ENCODE data around the gene RBM33. TPM values are rescaled to one million over a fixed set of nuclear protein-coding genes. Genes with fewer than 3 reads are reported as not detected.

Gene RBM33
- polyA plus RNA-seq, 2 of the 4 experiments (the other 2 are of a cell fraction): 21.7 to 21.9 TPM

DNA sequence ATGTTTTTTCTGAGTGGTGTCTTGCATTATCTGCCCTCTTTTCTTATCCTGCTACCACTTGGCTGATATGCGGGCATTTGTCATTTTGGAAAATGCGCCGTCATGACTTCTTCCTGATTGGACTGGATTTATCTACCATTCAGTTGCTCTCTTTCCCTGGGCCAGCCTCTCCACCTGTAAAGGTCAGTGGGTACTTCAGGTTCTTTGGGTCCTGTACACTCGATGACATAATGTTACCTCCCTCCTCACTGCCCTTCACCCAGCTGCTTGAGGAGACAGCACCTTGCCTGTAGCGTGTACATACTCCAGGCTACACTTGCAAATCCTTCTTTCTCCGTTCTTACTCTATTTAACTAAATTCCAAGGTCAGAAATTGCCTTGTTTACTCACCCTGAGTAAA is 83.7 kb downstream of the RBM33 start:
- Histone ChIP-seq H3K9me3 (no peaks in the 10 kb centered on the region), H3K4me2 (no peak overlapping the region), H3K4me1 (peaks cover 25% of the 10 kb centered on the region), H3K27ac (no peak overlapping the region), H3K4me3 (no peak overlapping the region)
- POLR2A ChIA-PET: no interaction called here
- CTCF ChIA-PET: interaction anchor here (0.9 to 2.5 kb wide), 5 partner anchors 10 to 383 kb away, joined by 3 to 20 read pairs (median 4); no protein-coding TSS in a partner anchor
- ATAC-seq (no peak), FAIRE-seq (no peak), DNase-seq (ENCODE audit: low read depth in 1 of 2, low spot score in 1 of 2) (no peak)
- WGBS (ENCODE audit: missing lambda C conversion rate): 84% methylated on average over 6 of the region's 6 CpGs
- no peak for TF ChIP-seq CHD4 (IDR thresholded peaks at IDR 0.05; ENCODE audit: borderline replicate concordance)
- no peak for TF ChIP-seq ZSCAN20 (CRISPR knock-in tag; IDR thresholded peaks at IDR 0.05)
- TF ChIP-seq, protein P1, sequence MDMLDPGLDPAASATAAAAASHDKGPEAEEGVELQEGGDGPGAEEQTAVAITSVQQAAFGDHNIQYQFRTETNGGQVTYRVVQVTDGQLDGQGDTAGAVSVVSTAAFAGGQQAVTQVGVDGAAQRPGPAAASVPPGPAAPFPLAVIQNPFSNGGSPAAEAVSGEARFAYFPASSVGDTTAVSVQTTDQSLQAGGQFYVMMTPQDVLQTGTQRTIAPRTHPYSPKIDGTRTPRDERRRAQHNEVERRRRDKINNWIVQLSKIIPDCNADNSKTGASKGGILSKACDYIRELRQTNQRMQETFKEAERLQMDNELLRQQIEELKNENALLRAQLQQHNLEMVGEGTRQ (IDR thresholded peaks at IDR 0.05): no peak
- no peak for TF ChIP-seq ZFP36 (IDR thresholded peaks at IDR 0.05; ENCODE audit: borderline replicate concordance, partially characterized antibody)
- no peak for TF ChIP-seq RFX5 (IDR thresholded peaks at IDR 0.05)

DNA sequence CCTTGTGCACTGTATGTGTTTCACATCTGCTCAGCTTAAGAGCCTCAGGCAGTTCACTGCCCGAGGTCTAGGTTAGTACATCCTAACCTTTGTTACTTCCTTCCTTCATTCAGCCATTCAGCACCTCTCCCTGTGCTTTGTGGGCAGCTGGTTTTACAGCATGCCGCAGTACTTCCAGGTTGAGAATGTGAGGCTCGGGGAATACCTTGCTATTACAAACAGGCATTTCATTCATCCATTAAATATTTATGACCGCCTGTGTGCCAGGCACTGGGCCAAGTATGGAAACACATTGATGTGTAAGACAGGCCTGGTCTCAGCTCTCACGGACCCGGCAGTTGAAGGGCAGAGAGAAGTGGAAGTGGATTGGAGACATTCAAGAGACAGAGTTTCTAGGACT is 85.4 kb downstream of the RBM33 start:
- ChIA-PET CTCF (interaction anchor here (1.0 to 12.6 kb wide), 4 partner anchors 9 to 350 kb away, joined by 3 to 200 read pairs (median 7); no protein-coding TSS in a partner anchor), POLR2A (no interaction called here)
- no peak for FAIRE-seq
- no peaks in the 10 kb centered on the region for H3K9me3 ChIP-seq
- H3K4me3 ChIP-seq: no peak overlapping the region
- ATAC-seq: no peak
- H3K4me2 ChIP-seq: no peak overlapping the region
- peaks cover 25% of the 10 kb centered on the region for H3K4me1 ChIP-seq
- no peak overlapping the region for H3K27ac ChIP-seq
- no peak for DNase-seq (ENCODE audit: low read depth in 1 of 2, low spot score in 1 of 2)
- WGBS (ENCODE audit: missing lambda C conversion rate): 84% methylated on average over 6 of the region's 6 CpGs
- no peak for TF ChIP-seq CHD4 (IDR thresholded peaks at IDR 0.05; ENCODE audit: borderline replicate concordance)
- no peak for TF ChIP-seq HOXB13 (CRISPR knock-in tag; IDR thresholded peaks at IDR 0.05; ENCODE audit: low read depth)
- TF ChIP-seq CHD2 (IDR thresholded peaks at IDR 0.05; ENCODE audit: low read length, partially characterized antibody): no peak
- no peak for TF ChIP-seq RNF2 (IDR thresholded peaks at IDR 0.05; ENCODE audit: borderline replicate concordance, low read depth)
- no peak for TF ChIP-seq RFX5 (IDR thresholded peaks at IDR 0.05)
- TF ChIP-seq JUNB (IDR thresholded peaks at IDR 0.05): no peak
- no peak for TF ChIP-seq GATA3 (IDR thresholded peaks at IDR 0.05; ENCODE audit: borderline replicate concordance)
- TF ChIP-seq, protein P1 (IDR thresholded peaks at IDR 0.05): no peak
- no peak for TF ChIP-seq PHF8 (IDR thresholded peaks at IDR 0.05; ENCODE audit: borderline replicate concordance, low read depth)
- no peak for TF ChIP-seq HOXA7 (CRISPR knock-in tag; IDR thresholded peaks at IDR 0.05)
- TF ChIP-seq HDAC2 (IDR thresholded peaks at IDR 0.05): no peak
- no peak for TF ChIP-seq BHLHE40 (IDR thresholded peaks at IDR 0.05; ENCODE audit: low read depth, low read length)
- no peak for TF ChIP-seq TFCP2L1 (CRISPR knock-in tag; IDR thresholded peaks at IDR 0.05)
- TF ChIP-seq MAFK (IDR thresholded peaks at IDR 0.05; ENCODE audit: partially characterized antibody): no peak
- TF ChIP-seq RCOR1 (IDR thresholded peaks at IDR 0.05; ENCODE audit: low read depth, low read length): no peak
- no peak for TF ChIP-seq KDM5A (IDR thresholded peaks at IDR 0.05)
- TF ChIP-seq, protein P2, sequence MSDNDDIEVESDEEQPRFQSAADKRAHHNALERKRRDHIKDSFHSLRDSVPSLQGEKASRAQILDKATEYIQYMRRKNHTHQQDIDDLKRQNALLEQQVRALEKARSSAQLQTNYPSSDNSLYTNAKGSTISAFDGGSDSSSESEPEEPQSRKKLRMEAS (IDR thresholded peaks at IDR 0.05): no peak
- TF ChIP-seq EHF (CRISPR knock-in tag; IDR thresholded peaks at IDR 0.05): no peak

DNA sequence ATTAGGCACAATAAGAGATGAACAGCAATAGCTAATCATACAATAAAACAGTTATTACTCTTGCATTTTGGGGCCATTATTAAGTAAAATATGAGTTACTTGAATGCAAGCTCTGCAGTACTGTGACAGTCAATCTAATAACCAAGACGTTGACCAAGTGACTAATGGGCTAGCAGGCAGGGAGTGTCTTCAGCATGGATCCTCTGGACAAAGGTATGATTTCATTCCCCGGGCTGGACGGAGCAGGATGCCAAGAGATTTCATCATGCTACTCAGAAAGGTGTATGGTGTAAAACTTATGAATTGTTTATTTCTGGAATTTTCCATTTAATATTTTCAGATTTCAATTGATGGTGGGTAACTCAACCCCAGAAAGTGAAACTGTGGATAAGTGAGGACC is 86.9 kb downstream of the RBM33 start:
- H3K4me3 ChIP-seq: no peak overlapping the region
- H3K4me2 ChIP-seq: peak overlapping the region; percentile 52
- FAIRE-seq: no peak
- peaks cover 25% of the 10 kb centered on the region for H3K4me1 ChIP-seq
- POLR2A ChIA-PET: no interaction called here
- peak overlapping the region; percentile 28 to 56; a peak in 5 of 6 replicates for H3K27ac ChIP-seq
- DNase-seq (ENCODE audit: low read depth in 1 of 2, low spot score in 1 of 2): peak in 1 of 2 experiments; percentile 46
- no peak for TF ChIP-seq HDAC2 (IDR thresholded peaks at IDR 0.05)
- no peak for TF ChIP-seq TP53 (CRISPR knock-in tag; IDR thresholded peaks at IDR 0.05)
- TF ChIP-seq RFX5 (IDR thresholded peaks at IDR 0.05): no peak
- no peak for TF ChIP-seq HOXA7 (CRISPR knock-in tag; IDR thresholded peaks at IDR 0.05)
- no peak for TF ChIP-seq RNF2 (IDR thresholded peaks at IDR 0.05; ENCODE audit: borderline replicate concordance, low read depth)
- no peak for TF ChIP-seq CHD4 (IDR thresholded peaks at IDR 0.05; ENCODE audit: borderline replicate concordance)
- TF ChIP-seq CEBPB (IDR thresholded peaks at IDR 0.05): no peak
- no peak for TF ChIP-seq NPAS2 (CRISPR knock-in tag; IDR thresholded peaks at IDR 0.05; ENCODE audit: borderline replicate concordance)
- no peak for TF ChIP-seq EP300 (IDR thresholded peaks at IDR 0.05)
- TF ChIP-seq CBX2 (IDR thresholded peaks at IDR 0.05; ENCODE audit: borderline replicate concordance, low read depth): no peak
- no peak for TF ChIP-seq SREBF2 (IDR thresholded peaks at IDR 0.05)
- no peak for TF ChIP-seq RCOR1 (IDR thresholded peaks at IDR 0.05; ENCODE audit: low read depth, low read length)
- TF ChIP-seq RAD21 (conservative IDR thresholded peaks at IDR 0.05 in 1 of 2, IDR thresholded peaks at IDR 0.05 in 1 of 2): no peak
- no peak for TF ChIP-seq JUN (IDR thresholded peaks at IDR 0.05)
- TF ChIP-seq, protein P3, sequence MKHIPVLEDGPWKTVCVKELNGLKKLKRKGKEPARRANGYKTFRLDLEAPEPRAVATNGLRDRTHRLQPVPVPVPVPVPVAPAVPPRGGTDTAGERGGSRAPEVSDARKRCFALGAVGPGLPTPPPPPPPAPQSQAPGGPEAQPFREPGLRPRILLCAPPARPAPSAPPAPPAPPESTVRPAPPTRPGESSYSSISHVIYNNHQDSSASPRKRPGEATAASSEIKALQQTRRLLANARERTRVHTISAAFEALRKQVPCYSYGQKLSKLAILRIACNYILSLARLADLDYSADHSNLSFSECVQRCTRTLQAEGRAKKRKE (CRISPR knock-in tag; IDR thresholded peaks at IDR 0.05; ENCODE audit: low read depth): no peak
- no peak for TF ChIP-seq KDM1A (IDR thresholded peaks at IDR 0.05; ENCODE audit: low read depth)
- no peak for TF ChIP-seq EHMT2 (IDR thresholded peaks at IDR 0.05; ENCODE audit: low read depth)
- TF ChIP-seq CBX8 (IDR thresholded peaks at IDR 0.05): no peak
- 33% methylated on average over 3 of the region's 3 CpGs for WGBS (ENCODE audit: missing lambda C conversion rate)
- H3K9me3 ChIP-seq: no peaks in the 10 kb centered on the region
- CTCF ChIA-PET: interaction anchor here (0.8 to 12.6 kb wide), 5 partner anchors 36 to 804 kb away, joined by 3 to 200 read pairs (median 3); no protein-coding TSS in a partner anchor
- peak; percentile 62 to 81; a peak in 4 of 6 replicates for ATAC-seq

Measured in A549 (cell line).